SK-N-SH treated with all-trans-retinoic acid at 6 μM for 48 hours (cell line): ENCODE results near the gene TRNP1.

Experiments
- ATAC-seq: fragments of 200-7000 bp; cut with Tn5 transposase; 3 replicates; pipeline ENCODE4 v1.9.1; 2020; ENCODE audit warnings: mild to moderate bottlenecking, moderate library complexity
- ARNTL ChIP-seq: fragments of 450-650 bp; formaldehyde crosslinking; IDR thresholded peaks from 2 replicates; pipeline ENCODE4 v1.5.0; 2020; ENCODE audit warnings: low read depth, mild to moderate bottlenecking, moderate library complexity, borderline replicate concordance
- BACH2 ChIP-seq: fragments of 250-450 bp; sonication (Bioruptor Pico); IDR thresholded peaks from 2 replicates; pipeline ENCODE4 v1.9.0; 2021; ENCODE audit warnings: mild to moderate bottlenecking, borderline replicate concordance
- CSDC2 ChIP-seq: fragments of 250-450 bp; sonication (Bioruptor Pico); IDR thresholded peaks from 2 replicates; pipeline ENCODE4 v1.5.0; 2020; ENCODE audit warnings: mild to moderate bottlenecking, moderate library complexity
- ESRRG ChIP-seq: fragments of 250-450 bp; sonication (Bioruptor Pico); IDR thresholded peaks from 2 replicates; pipeline ENCODE4 v1.6.1; 2021; ENCODE audit warnings: mild to moderate bottlenecking
- ISL1 ChIP-seq: fragments of 250-450 bp; sonication (Bioruptor Pico); IDR thresholded peaks from 2 replicates; pipeline ENCODE4 v2.1.2; 2022; ENCODE audit warnings: mild to moderate bottlenecking, moderate library complexity
- OSR1 ChIP-seq: fragments of 250-450 bp; sonication (Bioruptor Pico); IDR thresholded peaks from 2 replicates; pipeline ENCODE4 v1.8.0; 2022; ENCODE audit warnings: moderate library complexity, mild to moderate bottlenecking, inconsistent platforms
- PPARA ChIP-seq: fragments of 250-450 bp; sonication (Bioruptor Pico); IDR thresholded peaks from 2 replicates; pipeline ENCODE4 v1.5.0; 2020; ENCODE audit warnings: mild to moderate bottlenecking, borderline replicate concordance
- RARB ChIP-seq: fragments of 250-450 bp; sonication (Bioruptor Pico); IDR thresholded peaks from 2 replicates; pipeline ENCODE4 v1.8.0; 2021; ENCODE audit warnings: mild to moderate bottlenecking, moderate library complexity
- TCF4 ChIP-seq: fragments of 250-450 bp; sonication (Bioruptor Pico); IDR thresholded peaks from 2 replicates; pipeline ENCODE4 v1.8.0; 2021; ENCODE audit warnings: mild to moderate bottlenecking, moderate library complexity, borderline replicate concordance
- TOX ChIP-seq: fragments of 250-450 bp; sonication (Bioruptor Pico); IDR thresholded peaks from 2 replicates; pipeline ENCODE4 v1.8.0; 2021; ENCODE audit warnings: mild to moderate bottlenecking, moderate library complexity, borderline replicate concordance
- ZC3H10 ChIP-seq: fragments of 250-450 bp; sonication (Bioruptor Pico); IDR thresholded peaks from 2 replicates; pipeline ENCODE4 v1.5.1; 2021; ENCODE audit warnings: mild to moderate bottlenecking, moderate library complexity
- ZFP3 ChIP-seq: fragments of 250-450 bp; sonication (Bioruptor Pico); IDR thresholded peaks from 2 replicates; pipeline ENCODE4 v1.5.0; 2020; ENCODE audit warnings: mild to moderate bottlenecking, moderate library complexity
- ZNF565 ChIP-seq: fragments of 450-650 bp; formaldehyde crosslinking; conservative IDR thresholded peaks from 2 replicates; pipeline ENCODE4 v1.5.0; 2020; ENCODE audit warnings: low read depth, mild to moderate bottlenecking, moderate library complexity
- ZNF70 ChIP-seq: fragments of 450-650 bp; formaldehyde crosslinking; IDR thresholded peaks from 2 replicates; pipeline ENCODE4 v1.5.0; 2020; ENCODE audit warnings: mild to moderate bottlenecking, moderate library complexity
- ZNF8 ChIP-seq: fragments of 450-650 bp; formaldehyde crosslinking; IDR thresholded peaks from 2 replicates; pipeline ENCODE4 v1.5.0; 2020; ENCODE audit warnings: mild to moderate bottlenecking, moderate library complexity
- TF ChIP-seq, protein P1 (sequence below): fragments of 250-450 bp; sonication (Bioruptor Pico); IDR thresholded peaks from 2 replicates; pipeline ENCODE4 v1.5.1; 2021; ENCODE audit warnings: mild to moderate bottlenecking, moderate library complexity
- TF ChIP-seq, protein P2 (sequence below): fragments of 250-450 bp; sonication (Bioruptor Pico); IDR thresholded peaks from 2 replicates; pipeline ENCODE4 v1.5.1; 2020; ENCODE audit warnings: low read depth, mild to moderate bottlenecking, moderate library complexity
- TF ChIP-seq, protein P3 (sequence below): fragments of 250-450 bp; sonication (Bioruptor Pico); IDR thresholded peaks from 2 replicates; pipeline ENCODE4 v1.5.0; 2020; ENCODE audit warnings: mild to moderate bottlenecking, moderate library complexity
- TF ChIP-seq, protein P4 (sequence below): fragments of 250-450 bp; sonication (Bioruptor Pico); IDR thresholded peaks from 2 replicates; pipeline ENCODE4 v1.8.0; 2020; ENCODE audit warnings: mild to moderate bottlenecking, moderate library complexity, borderline replicate concordance
- TF ChIP-seq, protein P5 (sequence below): fragments of 250-450 bp; sonication (Bioruptor Pico); IDR thresholded peaks from 2 replicates; pipeline ENCODE4 v1.8.0; 2021; ENCODE audit warnings: low read depth, mild to moderate bottlenecking, moderate library complexity, borderline replicate concordance

Gene TRNP1

DNA sequence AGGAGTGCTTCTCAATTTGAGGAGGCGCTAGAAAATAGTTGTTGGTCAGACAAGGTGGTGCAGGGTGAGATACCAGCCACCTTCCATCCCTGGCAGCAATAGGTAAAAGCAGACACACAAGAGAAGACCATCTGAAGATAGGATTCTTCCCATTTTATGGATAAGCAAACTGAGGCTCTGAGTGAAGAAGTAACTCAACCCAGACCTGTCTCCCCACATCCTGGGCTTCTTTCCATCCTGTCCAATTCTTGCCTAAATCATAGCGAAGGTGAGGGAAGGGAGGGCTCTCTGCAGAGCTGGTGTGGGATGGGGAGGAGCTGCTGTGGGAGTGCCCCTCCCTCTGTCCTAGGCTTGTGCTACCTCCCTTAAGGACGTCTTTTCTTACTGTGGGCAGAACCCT, 21.9 kb upstream of the TRNP1 start:
- no peak for ATAC-seq
- no peak for TF ChIP-seq ZNF70 (CRISPR knock-in tag)
- TF ChIP-seq ZNF8, result no peak
- TF ChIP-seq, protein P1, sequence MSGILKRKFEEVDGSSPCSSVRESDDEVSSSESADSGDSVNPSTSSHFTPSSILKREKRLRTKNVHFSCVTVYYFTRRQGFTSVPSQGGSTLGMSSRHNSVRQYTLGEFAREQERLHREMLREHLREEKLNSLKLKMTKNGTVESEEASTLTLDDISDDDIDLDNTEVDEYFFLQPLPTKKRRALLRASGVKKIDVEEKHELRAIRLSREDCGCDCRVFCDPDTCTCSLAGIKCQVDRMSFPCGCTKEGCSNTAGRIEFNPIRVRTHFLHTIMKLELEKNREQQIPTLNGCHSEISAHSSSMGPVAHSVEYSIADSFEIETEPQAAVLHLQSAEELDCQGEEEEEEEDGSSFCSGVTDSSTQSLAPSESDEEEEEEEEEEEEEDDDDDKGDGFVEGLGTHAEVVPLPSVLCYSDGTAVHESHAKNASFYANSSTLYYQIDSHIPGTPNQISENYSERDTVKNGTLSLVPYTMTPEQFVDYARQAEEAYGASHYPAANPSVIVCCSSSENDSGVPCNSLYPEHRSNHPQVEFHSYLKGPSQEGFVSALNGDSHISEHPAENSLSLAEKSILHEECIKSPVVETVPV, result no peak
- TF ChIP-seq ZFP3, result no peak
- no peak for TF ChIP-seq BACH2 (CRISPR knock-in tag)
- TF ChIP-seq, protein P2, sequence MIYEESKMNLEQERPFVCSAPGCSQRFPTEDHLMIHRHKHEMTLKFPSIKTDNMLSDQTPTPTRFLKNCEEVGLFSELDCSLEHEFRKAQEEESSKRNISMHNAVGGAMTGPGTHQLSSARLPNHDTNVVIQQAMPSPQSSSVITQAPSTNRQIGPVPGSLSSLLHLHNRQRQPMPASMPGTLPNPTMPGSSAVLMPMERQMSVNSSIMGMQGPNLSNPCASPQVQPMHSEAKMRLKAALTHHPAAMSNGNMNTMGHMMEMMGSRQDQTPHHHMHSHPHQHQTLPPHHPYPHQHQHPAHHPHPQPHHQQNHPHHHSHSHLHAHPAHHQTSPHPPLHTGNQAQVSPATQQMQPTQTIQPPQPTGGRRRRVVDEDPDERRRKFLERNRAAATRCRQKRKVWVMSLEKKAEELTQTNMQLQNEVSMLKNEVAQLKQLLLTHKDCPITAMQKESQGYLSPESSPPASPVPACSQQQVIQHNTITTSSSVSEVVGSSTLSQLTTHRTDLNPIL (CRISPR knock-in tag), result no peak
- no peak for TF ChIP-seq ZC3H10
- TF ChIP-seq ARNTL (CRISPR knock-in tag), result no peak
- TF ChIP-seq RARB (CRISPR knock-in tag), result no peak
- no peak for TF ChIP-seq CSDC2
- TF ChIP-seq, all 23 proteins: peak for 0

DNA sequence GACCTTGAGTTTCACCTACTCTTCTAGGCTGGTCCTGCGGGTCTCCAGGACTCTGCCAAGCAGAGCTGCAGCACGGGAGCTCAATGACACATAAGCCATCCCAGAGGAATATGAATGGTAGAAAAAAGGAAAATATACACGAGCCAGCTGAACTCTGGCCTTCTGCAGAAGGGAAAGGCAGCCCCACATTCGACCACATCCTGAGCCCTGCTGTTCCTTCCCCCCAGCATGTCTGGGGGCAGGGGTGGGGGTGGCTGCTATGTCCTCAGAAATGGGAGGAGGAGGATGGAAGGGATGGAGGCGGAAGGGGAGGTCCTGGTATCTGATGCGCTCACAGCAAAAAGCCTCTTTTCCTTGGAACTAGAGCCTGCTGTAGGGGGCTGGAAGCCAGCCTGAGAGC, 21.1 kb upstream of the TRNP1 start:
- ATAC-seq, result peak; percentile 37; the same call in 1 of the 3 replicates
- no peak for TF ChIP-seq ISL1 (CRISPR knock-in tag)
- TF ChIP-seq TCF4 (CRISPR knock-in tag), result no peak
- TF ChIP-seq, protein P3, sequence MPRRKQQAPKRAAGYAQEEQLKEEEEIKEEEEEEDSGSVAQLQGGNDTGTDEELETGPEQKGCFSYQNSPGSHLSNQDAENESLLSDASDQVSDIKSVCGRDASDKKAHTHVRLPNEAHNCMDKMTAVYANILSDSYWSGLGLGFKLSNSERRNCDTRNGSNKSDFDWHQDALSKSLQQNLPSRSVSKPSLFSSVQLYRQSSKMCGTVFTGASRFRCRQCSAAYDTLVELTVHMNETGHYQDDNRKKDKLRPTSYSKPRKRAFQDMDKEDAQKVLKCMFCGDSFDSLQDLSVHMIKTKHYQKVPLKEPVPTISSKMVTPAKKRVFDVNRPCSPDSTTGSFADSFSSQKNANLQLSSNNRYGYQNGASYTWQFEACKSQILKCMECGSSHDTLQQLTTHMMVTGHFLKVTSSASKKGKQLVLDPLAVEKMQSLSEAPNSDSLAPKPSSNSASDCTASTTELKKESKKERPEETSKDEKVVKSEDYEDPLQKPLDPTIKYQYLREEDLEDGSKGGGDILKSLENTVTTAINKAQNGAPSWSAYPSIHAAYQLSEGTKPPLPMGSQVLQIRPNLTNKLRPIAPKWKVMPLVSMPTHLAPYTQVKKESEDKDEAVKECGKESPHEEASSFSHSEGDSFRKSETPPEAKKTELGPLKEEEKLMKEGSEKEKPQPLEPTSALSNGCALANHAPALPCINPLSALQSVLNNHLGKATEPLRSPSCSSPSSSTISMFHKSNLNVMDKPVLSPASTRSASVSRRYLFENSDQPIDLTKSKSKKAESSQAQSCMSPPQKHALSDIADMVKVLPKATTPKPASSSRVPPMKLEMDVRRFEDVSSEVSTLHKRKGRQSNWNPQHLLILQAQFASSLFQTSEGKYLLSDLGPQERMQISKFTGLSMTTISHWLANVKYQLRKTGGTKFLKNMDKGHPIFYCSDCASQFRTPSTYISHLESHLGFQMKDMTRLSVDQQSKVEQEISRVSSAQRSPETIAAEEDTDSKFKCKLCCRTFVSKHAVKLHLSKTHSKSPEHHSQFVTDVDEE (CRISPR knock-in tag), result no peak
- TF ChIP-seq ESRRG (CRISPR knock-in tag), result no peak
- TF ChIP-seq, all 23 proteins: peak for 0

DNA sequence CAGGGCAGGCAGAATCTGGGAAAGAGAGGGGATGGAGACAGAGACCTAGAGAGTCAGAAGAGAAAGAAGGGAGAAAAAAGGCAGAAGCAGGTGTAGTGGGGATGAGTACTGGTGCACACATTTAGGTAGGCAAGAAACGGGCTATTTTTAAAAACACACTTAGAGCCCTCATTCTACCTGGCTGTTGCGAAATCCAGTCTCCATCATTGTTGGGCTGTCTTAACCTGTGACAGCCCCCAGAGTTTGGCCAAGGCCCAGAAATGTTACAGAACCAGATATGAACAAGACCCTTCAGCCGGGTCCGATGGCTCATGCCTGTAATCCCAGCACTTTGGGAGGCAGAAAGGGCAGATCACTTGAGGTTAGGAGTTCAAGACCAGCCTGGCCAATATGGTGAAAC, 20.7 kb upstream of the TRNP1 start:
- ATAC-seq, result no peak
- TF ChIP-seq ZNF565 (CRISPR knock-in tag) (no peak), ZC3H10 (no peak), TOX (no peak), ZNF8 (no peak), OSR1 (CRISPR knock-in tag) (no peak), RARB (CRISPR knock-in tag) (no peak), PPARA (no peak)
- TF ChIP-seq, protein P2 (CRISPR knock-in tag), result no peak
- TF ChIP-seq, protein P4, sequence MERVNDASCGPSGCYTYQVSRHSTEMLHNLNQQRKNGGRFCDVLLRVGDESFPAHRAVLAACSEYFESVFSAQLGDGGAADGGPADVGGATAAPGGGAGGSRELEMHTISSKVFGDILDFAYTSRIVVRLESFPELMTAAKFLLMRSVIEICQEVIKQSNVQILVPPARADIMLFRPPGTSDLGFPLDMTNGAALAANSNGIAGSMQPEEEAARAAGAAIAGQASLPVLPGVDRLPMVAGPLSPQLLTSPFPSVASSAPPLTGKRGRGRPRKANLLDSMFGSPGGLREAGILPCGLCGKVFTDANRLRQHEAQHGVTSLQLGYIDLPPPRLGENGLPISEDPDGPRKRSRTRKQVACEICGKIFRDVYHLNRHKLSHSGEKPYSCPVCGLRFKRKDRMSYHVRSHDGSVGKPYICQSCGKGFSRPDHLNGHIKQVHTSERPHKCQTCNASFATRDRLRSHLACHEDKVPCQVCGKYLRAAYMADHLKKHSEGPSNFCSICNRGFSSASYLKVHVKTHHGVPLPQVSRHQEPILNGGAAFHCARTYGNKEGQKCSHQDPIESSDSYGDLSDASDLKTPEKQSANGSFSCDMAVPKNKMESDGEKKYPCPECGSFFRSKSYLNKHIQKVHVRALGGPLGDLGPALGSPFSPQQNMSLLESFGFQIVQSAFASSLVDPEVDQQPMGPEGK, result no peak

DNA sequence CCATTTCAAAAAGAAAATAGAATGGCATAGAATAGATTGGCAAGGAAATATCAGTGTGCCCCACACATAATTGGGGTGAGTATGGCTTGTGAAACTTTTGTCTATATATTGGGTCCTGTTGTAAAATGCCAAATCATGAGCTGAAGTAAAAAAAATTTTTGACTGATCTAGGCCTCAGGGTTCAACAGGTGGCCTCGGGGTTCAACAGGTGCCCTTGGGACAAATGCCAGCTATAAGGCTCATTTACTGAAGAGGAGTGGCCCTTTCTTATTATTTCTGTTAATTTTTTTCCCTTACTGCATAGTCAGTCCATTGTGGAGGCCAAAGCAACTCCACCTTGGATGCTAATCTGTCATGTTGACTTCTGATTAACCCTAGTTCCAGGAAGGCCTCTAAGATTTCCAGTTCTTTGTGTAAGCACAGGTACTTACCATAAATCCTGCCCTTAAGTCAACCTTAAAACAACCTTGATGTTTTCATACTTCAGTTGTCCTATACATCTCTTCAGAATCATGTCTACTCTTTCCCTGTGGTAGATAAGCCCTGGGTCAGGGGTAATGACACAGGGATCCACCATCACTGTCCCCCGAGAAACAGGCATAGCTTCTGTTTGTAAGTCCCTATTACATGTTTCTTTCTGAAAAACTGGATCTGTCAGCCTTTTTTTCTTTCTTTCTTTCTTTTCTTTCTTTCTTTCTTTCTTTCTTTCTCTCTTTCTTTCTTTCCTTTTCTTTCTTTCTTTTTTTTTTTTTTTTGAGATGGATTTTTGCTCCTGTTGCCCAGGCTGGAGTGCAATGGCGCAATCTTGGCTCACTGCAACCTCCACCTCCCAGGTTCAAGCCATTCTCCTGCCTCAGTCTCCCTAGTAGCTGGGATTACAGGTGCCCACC, 16.6 kb upstream of the TRNP1 start:
- ATAC-seq, result no peak
- TF ChIP-seq OSR1 (CRISPR knock-in tag) (no peak), ESRRG (CRISPR knock-in tag) (no peak)
- TF ChIP-seq, protein P4, result no peak
- TF ChIP-seq, protein P5, sequence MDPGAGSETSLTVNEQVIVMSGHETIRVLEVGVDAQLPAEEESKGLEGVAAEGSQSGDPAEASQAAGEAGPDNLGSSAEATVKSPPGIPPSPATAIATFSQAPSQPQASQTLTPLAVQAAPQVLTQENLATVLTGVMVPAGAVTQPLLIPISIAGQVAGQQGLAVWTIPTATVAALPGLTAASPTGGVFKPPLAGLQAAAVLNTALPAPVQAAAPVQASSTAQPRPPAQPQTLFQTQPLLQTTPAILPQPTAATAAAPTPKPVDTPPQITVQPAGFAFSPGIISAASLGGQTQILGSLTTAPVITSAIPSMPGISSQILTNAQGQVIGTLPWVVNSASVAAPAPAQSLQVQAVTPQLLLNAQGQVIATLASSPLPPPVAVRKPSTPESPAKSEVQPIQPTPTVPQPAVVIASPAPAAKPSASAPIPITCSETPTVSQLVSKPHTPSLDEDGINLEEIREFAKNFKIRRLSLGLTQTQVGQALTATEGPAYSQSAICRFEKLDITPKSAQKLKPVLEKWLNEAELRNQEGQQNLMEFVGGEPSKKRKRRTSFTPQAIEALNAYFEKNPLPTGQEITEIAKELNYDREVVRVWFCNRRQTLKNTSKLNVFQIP (CRISPR knock-in tag), result no peak
- TF ChIP-seq, protein P2 (CRISPR knock-in tag), result no peak
